Measurements from ENCODE around the gene ROBO1. TPM values are rescaled to one million over a fixed set of nuclear protein-coding genes. Genes with fewer than 3 reads are reported as not detected.

ROBO1 gene
- total RNA-seq, 8 experiments from 2014 or later: 45.0 to 147 (median 67.8) TPM

DNA sequence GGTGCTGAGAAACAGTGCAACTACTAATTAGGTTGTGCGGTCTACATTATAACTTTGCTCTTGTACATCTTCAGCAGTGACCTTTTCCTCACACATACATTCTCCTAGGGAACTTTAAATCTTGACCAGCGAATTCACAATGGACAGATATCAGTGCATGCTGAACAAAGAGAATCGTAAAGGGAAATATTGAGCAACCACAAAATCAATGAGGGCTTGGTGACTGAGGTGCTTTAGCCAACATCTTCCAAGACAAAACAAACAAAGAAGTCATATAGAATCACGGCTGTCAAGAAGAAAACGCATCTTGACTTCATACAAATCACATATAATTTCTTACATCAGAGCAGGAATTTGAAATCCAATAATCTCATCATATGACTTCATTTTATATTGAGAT, 1022.0 kb downstream of the ROBO1 start:
- Histone ChIP-seq H3K4me3 (no peak overlapping the region), H3K27ac (no peak overlapping the region), H3K4me1 (replicated peaks in 1 of 2) (peaks cover 0 to 7% of the 10 kb centered on the region in 2 donors)
- in situ Hi-C loops (cut with MboI; ENCODE audit: low pct_unique_long_range_greater_than_20kb in 2 of 9, low sequenced_read_pairs in 9 of 9, unreplicated experiment in 9 of 9): no loop called here
- 58 to 100% (median 94%) methylated on average over 1 to 5 of the region's 5 CpGs; no CpG with 5 or more reads in 1 of the 10 experiments for WGBS, 10 experiments
- no peak for ATAC-seq (replicated peaks in 6 of 8)

DNA sequence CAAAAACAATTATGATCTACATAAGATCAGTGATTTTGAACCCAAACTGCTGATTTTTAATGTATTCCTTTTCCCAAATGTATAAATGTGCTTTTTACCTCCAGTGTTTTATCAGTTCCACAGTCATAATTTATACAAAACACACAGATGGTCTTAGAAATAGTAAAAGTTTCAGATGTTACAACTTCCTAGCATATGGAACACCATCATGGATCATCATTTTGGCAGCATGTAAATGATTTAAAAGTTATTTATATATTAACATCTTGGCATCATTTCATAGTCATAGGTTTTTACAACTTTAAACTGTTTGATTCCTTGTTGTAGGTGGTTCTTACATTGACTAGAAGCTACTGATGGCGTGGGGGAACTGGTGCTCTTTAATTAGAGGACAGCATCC, 1025.3 kb downstream of the ROBO1 start:
- Histone ChIP-seq H3K27ac (no peak overlapping the region), H3K4me1 (replicated peaks in 1 of 2) (peaks cover 0 to 7% of the 10 kb centered on the region in 2 donors), H3K4me3 (no peak overlapping the region)
- ATAC-seq (replicated peaks in 6 of 8): no peak
- 82 to 100% (median 100%) methylated on average over 1 of the region's 1 CpG; no CpG with 5 or more reads in 1 of the 10 experiments for WGBS, 10 experiments
- in situ Hi-C loops (cut with MboI; ENCODE audit: low pct_unique_long_range_greater_than_20kb in 2 of 9, low sequenced_read_pairs in 9 of 9, unreplicated experiment in 9 of 9): no loop called here

DNA sequence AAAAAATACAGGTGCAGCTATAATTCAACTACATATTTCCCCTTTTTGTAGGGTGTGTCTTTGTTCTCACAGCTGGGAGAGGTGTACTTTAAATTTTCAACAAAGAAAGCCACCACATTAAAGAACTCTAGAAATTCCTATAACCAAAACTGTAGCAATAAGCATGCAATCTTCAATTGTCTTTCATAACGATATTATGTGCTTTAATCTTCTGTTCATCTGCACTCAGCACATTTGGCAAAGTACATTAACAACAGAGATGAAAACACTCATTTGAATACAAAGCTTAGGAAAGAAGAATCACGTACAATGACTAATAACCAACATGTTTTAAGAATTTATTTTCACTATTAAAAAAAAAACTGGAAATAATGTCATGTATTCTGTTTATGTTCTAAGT, 1025.8 kb downstream of the ROBO1 start:
- no peak overlapping the region for H3K27ac ChIP-seq
- no peak for ATAC-seq (replicated peaks in 6 of 8)
- no peak overlapping the region for H3K4me3 ChIP-seq
- peaks cover 0 to 7% of the 10 kb centered on the region in 2 donors for H3K4me1 ChIP-seq (replicated peaks in 1 of 2)
- in situ Hi-C loops (cut with MboI; ENCODE audit: low pct_unique_long_range_greater_than_20kb in 2 of 9, low sequenced_read_pairs in 9 of 9, unreplicated experiment in 9 of 9): no loop called here
- 0 to 100% (median 86%) methylated on average over 1 to 2 of the region's 2 CpGs; no CpG with 5 or more reads in 1 of the 10 experiments for WGBS, 10 experiments

DNA sequence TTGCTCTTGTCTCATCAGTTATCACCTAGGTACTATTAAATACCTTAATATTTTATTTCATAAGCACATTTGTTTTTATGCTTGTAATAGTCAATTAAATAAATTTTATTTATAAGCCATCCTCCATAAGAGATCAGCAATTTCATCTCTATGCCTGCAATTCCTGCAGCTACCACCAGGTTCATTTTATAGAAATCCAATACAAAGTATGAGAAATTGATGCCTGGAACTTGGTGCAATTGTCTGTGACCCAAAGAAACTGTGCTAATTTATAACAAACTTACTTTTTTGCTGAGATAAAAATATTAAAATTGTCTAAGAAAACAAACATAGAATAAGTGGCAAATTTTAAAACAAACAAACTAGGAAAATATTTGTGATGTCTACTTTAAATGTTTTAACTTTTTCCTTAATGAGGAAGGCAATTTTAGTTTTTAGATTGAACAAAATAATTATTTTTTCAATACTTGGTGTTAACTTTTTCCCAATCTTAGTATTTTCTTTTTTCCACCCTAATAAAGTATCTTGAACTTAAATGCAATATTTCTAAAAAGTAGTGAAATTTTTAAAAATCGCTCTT, 1026.6 kb downstream of the ROBO1 start:
- no peak overlapping the region for H3K4me3 ChIP-seq
- peaks cover 0 to 6% of the 10 kb centered on the region in 2 donors for H3K4me1 ChIP-seq (replicated peaks in 1 of 2)
- H3K27ac ChIP-seq: no peak overlapping the region
- ATAC-seq (replicated peaks in 6 of 8): no peak
- 86 to 100% (median 100%) methylated on average over 1 of the region's 1 CpG; no CpG with 5 or more reads in 1 of the 10 experiments for WGBS, 10 experiments
- in situ Hi-C loops (cut with MboI; ENCODE audit: low pct_unique_long_range_greater_than_20kb in 2 of 9, low sequenced_read_pairs in 9 of 9, unreplicated experiment in 9 of 9): no loop called here

DNA sequence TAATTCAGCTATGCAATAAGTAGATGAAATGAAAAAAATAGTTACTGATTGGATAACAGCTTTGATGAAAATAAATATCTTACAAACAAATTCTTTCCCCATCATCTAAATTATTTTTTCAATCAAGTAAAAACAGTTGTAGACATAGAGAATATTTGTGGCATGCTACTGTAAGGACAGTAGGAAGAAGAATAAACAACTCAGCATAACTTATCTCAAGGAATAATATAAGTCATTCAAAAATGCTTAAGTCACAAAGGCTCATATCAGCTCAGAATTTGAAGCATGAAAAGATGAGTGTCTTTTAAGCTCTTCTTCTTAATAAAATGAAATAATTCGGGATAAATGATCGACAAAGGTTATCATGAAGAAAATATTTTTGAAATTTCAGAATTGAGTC, 1029.0 kb downstream of the ROBO1 start:
- in situ Hi-C loops (cut with MboI; ENCODE audit: low pct_unique_long_range_greater_than_20kb in 2 of 9, low sequenced_read_pairs in 9 of 9, unreplicated experiment in 9 of 9): no loop called here
- WGBS, 10 experiments: 82 to 100% (median 94%) methylated on average over 1 to 2 of the region's 2 CpGs
- H3K27ac ChIP-seq: no peak overlapping the region
- H3K4me3 ChIP-seq: no peak overlapping the region
- no peak for ATAC-seq (replicated peaks in 6 of 8)
- no peaks in the 10 kb centered on the region for H3K4me1 ChIP-seq (replicated peaks in 1 of 2)

DNA sequence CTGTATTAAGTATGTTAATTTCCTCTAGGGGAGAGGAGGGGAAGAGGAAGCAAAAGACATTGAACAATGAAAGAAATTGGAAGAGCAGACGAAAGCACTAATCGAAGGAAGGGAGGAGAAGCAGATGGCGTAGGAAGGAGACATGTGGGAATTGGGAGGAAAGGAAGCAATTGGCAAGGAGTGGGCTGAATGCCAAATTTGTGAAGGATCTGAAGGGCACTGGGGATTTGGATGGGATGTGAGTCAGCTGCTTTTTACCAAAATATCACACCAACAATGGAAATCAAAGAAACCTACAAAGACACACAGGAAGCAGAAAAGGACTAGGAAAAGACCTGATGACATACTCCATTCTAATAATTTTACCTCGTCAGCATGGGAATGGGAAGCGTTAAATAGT, 1029.8 kb downstream of the ROBO1 start:
- ATAC-seq (replicated peaks in 6 of 8): no peak
- Histone ChIP-seq H3K4me3 (no peak overlapping the region), H3K4me1 (replicated peaks in 1 of 2) (peaks cover 0 to 2% of the 10 kb centered on the region in 2 donors), H3K27ac (no peak overlapping the region)
- in situ Hi-C loops (cut with MboI; ENCODE audit: low pct_unique_long_range_greater_than_20kb in 2 of 9, low sequenced_read_pairs in 9 of 9, unreplicated experiment in 9 of 9): no loop called here
- WGBS, 10 experiments: 31 to 94% (median 86%) methylated on average over 4 to 5 of the region's 5 CpGs

DNA sequence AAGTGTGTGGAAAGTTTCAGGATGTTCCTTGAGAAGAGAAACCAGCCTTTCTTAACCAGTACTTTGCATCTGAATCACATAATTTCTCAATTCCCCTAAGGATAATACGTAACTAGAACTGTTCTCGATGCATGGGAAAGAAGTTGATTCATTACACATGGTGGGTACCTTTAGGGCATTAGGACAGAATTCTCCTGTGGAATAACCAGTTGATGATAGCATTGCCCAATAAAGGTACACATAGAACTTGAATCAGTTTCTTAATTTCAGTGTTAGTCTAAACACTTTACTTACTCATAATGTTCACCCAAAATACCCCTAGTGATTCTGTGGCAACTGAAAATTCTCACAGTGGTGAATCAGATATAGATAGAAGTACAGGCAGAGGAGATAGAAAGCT, 1030.9 kb downstream of the ROBO1 start:
- 88 to 100% (median 95%) methylated on average over 2 of the region's 2 CpGs; no CpG with 5 or more reads in 4 of the 10 experiments for WGBS, 10 experiments
- H3K4me1 ChIP-seq (replicated peaks in 1 of 2): peaks cover 0 to 12% of the 10 kb centered on the region in 2 donors
- in situ Hi-C loops (cut with MboI; ENCODE audit: low pct_unique_long_range_greater_than_20kb in 2 of 9, low sequenced_read_pairs in 9 of 9, unreplicated experiment in 9 of 9): no loop called here
- ATAC-seq (replicated peaks in 6 of 8): peak in 1 of 8 experiments; percentile 33
- H3K4me3 ChIP-seq: no peak overlapping the region
- H3K27ac ChIP-seq: no peak overlapping the region

DNA sequence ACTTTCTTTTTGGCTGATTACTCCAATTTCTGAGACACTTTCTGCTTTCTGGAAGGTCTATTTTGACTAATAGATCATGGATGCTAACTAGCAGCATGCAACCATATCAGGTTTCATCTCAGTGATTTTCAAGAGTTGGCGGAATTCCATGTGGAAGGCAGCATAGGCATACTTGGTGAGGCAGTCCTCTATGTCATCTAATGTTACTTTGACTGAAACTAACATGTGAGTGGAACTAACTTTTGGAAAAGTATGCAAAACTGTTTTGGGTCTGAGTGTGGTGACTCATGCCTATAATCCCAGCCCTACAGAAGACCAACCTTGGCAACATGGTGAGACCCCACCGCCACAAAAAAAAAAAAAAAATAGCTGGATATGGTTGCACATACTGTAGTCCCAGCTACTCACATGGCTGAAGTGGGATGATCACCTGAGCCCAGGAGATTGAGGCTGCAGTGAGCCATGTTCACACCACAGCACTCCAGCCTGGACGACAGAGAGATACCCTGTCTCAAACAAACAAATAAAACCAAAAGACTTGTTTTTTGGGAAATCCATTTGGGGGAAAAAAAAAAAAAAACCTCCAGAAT, 1033.7 kb downstream of the ROBO1 start:
- Histone ChIP-seq H3K4me3 (no peak overlapping the region), H3K4me1 (replicated peaks in 1 of 2) (peaks cover 6 to 28% of the 10 kb centered on the region in 2 donors), H3K27ac (no peak overlapping the region)
- ATAC-seq (replicated peaks in 6 of 8): peak in 3 of 8 experiments; percentile 37 to 84 (median 82)
- 67 to 100% (median 100%) methylated on average over 1 to 3 of the region's 3 CpGs; no CpG with 5 or more reads in 1 of the 10 experiments for WGBS, 10 experiments
- in situ Hi-C loops (cut with MboI; ENCODE audit: low pct_unique_long_range_greater_than_20kb in 2 of 9, low sequenced_read_pairs in 9 of 9, unreplicated experiment in 9 of 9): no loop called here

DNA sequence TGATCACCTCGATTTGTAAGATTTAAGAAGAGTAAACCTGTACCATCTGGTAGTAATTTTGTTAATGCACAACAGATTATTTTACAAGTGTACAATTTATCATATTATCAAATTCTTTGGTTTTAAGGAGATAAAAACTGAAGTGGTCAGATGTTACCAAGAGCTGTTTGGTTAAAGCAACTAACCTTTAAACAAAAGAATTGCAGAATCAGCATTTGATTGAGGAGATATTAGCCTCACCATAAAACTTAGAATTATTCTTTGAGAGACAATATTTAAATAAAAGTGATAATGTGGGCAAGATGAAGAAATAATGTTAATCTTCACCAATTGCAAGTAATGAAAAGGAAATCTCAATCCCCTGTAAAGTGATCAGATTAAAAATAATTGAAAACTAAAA, 1034.9 kb downstream of the ROBO1 start:
- no peak overlapping the region for H3K4me3 ChIP-seq
- 44 to 100% (median 83%) methylated on average over 1 of the region's 1 CpG for WGBS, 10 experiments
- H3K4me1 ChIP-seq (replicated peaks in 1 of 2): peaks cover 10 to 41% of the 10 kb centered on the region in 2 donors
- in situ Hi-C loops (cut with MboI; ENCODE audit: low pct_unique_long_range_greater_than_20kb in 2 of 9, low sequenced_read_pairs in 9 of 9, unreplicated experiment in 9 of 9): no loop called here
- ATAC-seq (replicated peaks in 6 of 8): no peak
- H3K27ac ChIP-seq: no peak overlapping the region

DNA sequence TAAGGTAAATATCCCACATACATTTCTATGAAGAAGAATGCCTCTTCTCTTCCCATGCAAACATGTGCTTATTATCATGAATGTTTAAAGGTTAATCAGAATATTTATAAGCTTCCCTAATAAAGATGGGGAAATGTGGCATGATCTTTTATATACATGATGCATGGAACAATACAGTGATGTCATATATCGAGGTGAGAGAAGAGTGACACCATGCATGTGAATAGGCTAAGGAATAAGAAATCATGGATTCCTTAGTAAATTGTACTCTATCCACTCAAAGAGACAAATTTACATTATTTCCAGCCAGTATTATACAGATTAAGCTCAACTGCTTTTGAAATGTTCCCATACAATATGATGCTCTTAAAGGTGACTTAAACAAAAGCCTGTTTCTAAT, 1035.3 kb downstream of the ROBO1 start:
- in situ Hi-C loops (cut with MboI; ENCODE audit: low pct_unique_long_range_greater_than_20kb in 2 of 9, low sequenced_read_pairs in 9 of 9, unreplicated experiment in 9 of 9): no loop called here
- H3K27ac ChIP-seq: no peak overlapping the region
- peaks cover 10 to 41% of the 10 kb centered on the region in 2 donors for H3K4me1 ChIP-seq (replicated peaks in 1 of 2)
- WGBS, 10 experiments: 58 to 100% (median 81%) methylated on average over 1 of the region's 1 CpG; no CpG with 5 or more reads in 4 of the 10 experiments
- H3K4me3 ChIP-seq: no peak overlapping the region
- ATAC-seq (replicated peaks in 6 of 8): peak in 1 of 8 experiments; percentile 57

DNA sequence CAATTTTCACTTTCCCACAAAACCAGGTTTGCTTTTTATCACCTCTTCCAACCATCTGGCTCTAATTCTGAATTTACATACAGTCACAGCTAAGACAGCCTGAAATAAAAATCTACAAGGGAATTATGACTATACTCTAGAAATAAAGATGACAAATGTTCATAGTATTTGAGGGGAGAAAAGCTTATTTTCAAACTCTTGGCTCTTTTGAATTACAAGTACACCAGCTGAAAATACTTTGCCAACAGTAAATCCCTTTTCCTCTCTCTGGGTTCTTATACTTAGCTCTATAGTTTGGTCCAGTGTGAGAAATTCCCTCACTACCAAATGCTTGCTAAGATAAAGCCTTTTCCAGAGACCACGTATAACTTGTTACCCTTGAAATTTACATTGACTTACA, 1037.9 kb downstream of the ROBO1 start:
- in situ Hi-C loops (cut with MboI; ENCODE audit: low pct_unique_long_range_greater_than_20kb in 2 of 9, low sequenced_read_pairs in 9 of 9, unreplicated experiment in 9 of 9): no loop called here
- no peak for ATAC-seq (replicated peaks in 6 of 8)
- 67 to 86% (median 79%) methylated on average over 1 of the region's 1 CpG; no CpG with 5 or more reads in 6 of the 10 experiments for WGBS, 10 experiments
- Histone ChIP-seq H3K27ac (no peak overlapping the region), H3K4me1 (replicated peaks in 1 of 2) (peaks cover 13 to 59% of the 10 kb centered on the region in 2 donors), H3K4me3 (no peak overlapping the region)

DNA sequence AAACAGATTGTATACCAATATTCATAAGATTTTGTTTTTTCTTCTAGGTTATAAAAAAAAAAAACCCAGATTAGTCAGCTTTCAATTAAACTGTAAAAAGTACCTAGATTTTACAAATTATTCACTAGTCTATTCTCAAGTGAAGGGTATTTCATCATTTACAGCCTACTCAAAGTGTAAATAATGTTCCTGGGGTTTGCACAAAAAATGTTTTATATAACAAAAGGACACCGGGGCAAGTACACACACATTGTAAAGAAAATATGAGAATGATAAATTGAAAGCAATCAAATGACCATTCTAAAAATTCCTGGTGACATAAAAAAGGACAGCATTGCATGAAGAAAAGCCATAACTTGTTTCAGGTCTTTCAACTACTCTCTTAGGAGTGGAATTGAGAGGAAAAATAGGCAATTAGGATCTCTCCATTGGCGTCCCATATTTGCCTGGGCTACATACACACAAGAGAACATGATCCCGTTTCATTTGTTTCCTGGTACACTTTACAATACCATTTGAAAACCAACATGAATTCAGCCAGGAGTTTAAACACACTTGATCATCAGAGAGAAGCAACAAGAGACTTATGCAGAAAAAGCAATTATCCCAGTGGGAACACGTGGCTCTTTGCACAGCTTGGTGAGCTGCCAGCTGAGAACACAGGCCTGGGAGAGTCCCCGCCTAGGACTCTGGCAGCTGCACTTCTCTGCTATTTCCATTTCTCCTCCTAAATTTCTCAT, 1039.2 kb downstream of the ROBO1 start:
- ATAC-seq (replicated peaks in 6 of 8): peak; percentile 76 to 97 (median 93)
- Histone ChIP-seq H3K27ac (no peak overlapping the region), H3K4me1 (replicated peaks in 1 of 2) (peaks cover 13 to 62% of the 10 kb centered on the region in 2 donors), H3K4me3 (no peak overlapping the region)
- WGBS, 10 experiments: 11 to 86% (median 42%) methylated on average over 1 to 5 of the region's 5 CpGs
- in situ Hi-C loops (cut with MboI; ENCODE audit: low pct_unique_long_range_greater_than_20kb in 2 of 9, low sequenced_read_pairs in 9 of 9, unreplicated experiment in 9 of 9): no loop called here

DNA sequence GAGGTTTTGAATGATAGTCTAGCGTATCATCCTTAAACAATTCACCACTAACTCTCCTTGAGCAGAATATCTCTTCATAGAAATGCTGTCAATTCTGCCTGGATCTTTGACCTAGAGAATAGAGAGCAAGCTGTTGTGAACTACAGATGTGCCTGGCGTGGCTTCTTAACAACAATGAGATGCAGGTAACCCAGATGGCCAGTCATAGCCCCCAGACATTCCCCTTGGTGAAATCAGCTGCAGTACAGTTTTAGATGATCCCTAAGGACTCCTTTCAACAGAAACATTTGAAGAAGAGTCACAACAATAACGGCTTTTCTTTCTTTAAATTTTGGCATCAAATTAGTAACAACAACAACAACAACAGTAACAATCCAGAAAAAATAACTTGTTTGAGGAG, 1041.3 kb downstream of the ROBO1 start:
- 57 to 100% (median 80%) methylated on average over 1 to 3 of the region's 3 CpGs; no CpG with 5 or more reads in 2 of the 10 experiments for WGBS, 10 experiments
- Histone ChIP-seq H3K4me1 (replicated peaks in 1 of 2) (peaks cover 19 to 67% of the 10 kb centered on the region in 2 donors), H3K27ac (no peak overlapping the region), H3K4me3 (no peak overlapping the region)
- in situ Hi-C loops (cut with MboI; ENCODE audit: low pct_unique_long_range_greater_than_20kb in 2 of 9, low sequenced_read_pairs in 9 of 9, unreplicated experiment in 9 of 9): no loop called here
- no peak for ATAC-seq (replicated peaks in 6 of 8)
